Activated naive CD4-positive, alpha-beta T cell treated with anti-CD3 and anti-CD28 coated beads, Interleukin-2, amount 50 U/mL, for 72 hours (primary cell): ENCODE results near the gene GPNMB. TPM values are rescaled to one million over a fixed set of nuclear protein-coding genes. Genes with fewer than 3 reads are reported as not detected.
"Not testable (repeated sequence)": the region's sequence is repeated elsewhere in the genome, so short reads cannot be mapped to it uniquely, and the experiment has no call there.

Source experiments
- ATAC-seq, 2 donors: fragments of 150-1000 bp; cut with Tn5 transposase; 2 replicates each; pipeline ENCODE4 v1.10.0; 2021; ENCODE audit warnings: mild to moderate bottlenecking in 2 of 2, moderate library complexity in 2 of 2
- DNase-seq, 2 donors: peaks; one replicate each; pipeline ENCODE4 v3.0.0; 2021 to 2022; ENCODE audit warnings: low spot score in 2 of 2
- H3K27ac Mint-ChIP-seq, 2 donors: one replicate each; pipeline ENCODE4 v1.8.0; 2022; ENCODE audit warnings: mild to moderate bottlenecking in 2 of 2, mixed read lengths in 2 of 2
- H3K36me3 Mint-ChIP-seq, 2 donors: one replicate each; pipeline ENCODE4 v1.8.0; 2022; ENCODE audit warnings: mixed read lengths in 2 of 2
- H3K9me3 Mint-ChIP-seq, 2 donors: one replicate each; pipeline ENCODE4 v1.8.0; 2022; ENCODE audit warnings: mixed read lengths in 2 of 2
- total RNA-seq, 2 donors: library from RNA; stranded (reverse); gene quantifications; one replicate each; pipeline ENCODE4 v1.2.3, GENCODE V29; 2022

Gene GPNMB
- total RNA-seq, 2 donors from 2014 or later: 1.8 to 2.4 TPM

DNA sequence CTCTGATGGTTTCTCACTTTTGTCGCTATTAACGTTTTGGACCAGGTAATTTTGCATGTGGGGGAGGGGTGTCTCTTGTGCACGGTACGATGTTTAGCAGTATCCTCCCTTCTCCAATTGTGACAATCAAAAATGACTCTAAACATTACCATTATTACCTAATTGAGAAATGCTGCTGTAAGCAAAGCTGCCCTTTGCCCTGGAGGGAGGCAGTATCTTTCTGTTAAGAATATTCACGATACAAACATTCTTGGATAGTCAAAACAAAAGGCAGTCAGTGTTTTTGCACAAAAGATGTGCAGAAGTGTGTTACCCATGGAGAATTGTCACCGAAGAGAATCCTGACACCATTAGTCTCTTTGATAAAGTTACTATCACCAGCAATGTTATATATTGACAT lies 62.2 kb downstream of the GPNMB start:
- no peak overlapping the region for H3K27ac Mint-ChIP-seq
- DNase-seq (no peak), ATAC-seq (no peak)
- no peaks in the 10 kb centered on the region for H3K9me3 Mint-ChIP-seq
- H3K36me3 Mint-ChIP-seq: peaks cover 15 to 40% of the 10 kb centered on the region in 2 donors

DNA sequence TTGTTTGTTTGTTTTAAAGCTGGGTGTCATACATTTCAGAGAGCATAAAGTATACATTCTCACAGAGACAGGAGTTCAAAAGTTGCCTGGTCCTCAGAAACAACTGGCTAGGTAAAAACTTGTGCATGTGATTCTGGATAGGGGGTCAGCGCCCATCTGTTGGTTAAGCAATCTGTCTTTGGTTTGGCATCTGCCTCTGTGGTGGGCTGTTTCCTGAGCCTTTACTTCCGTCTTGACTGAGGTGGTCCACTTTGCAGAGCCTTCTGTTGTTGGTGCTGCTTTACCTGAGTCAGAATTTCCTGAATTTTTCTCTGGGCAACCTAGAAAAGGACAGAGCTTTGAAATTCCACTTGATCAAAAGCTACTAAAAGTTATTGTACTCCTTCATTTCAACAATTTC lies 65.6 kb downstream of the GPNMB start:
- not testable (repeated sequence) for H3K27ac Mint-ChIP-seq, ATAC-seq, H3K9me3 Mint-ChIP-seq, DNase-seq
- peaks cover 0 to 13% of the 10 kb centered on the region in 2 donors for H3K36me3 Mint-ChIP-seq

DNA sequence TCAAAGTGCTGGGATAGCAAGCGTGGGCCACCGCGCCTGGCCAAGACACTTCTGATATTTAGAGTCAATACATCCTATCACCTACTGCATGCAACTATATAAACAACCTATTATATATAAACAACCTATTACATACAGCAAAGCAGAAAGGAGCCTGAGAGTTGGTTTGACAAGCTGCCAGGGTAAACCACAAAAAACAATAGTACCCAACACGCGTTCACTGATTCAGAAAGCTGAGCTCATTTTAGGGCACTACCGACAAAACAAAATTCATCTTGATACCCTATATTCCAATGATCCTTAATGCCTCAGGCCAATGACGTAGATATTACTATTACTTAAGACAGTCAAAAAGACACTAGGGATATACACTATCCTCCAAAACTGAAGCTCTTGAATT lies 68.8 kb downstream of the GPNMB start:
- H3K36me3 Mint-ChIP-seq: no peaks in the 10 kb centered on the region
- no peak for DNase-seq
- no peaks in the 10 kb centered on the region for H3K9me3 Mint-ChIP-seq
- no peak overlapping the region for H3K27ac Mint-ChIP-seq
- no peak for ATAC-seq

Other genes starting within 250 kb of the GPNMB start
- 10 to 100 TPM; 17.6 to 18.3 TPM for gene HYCC1, start 232.6 kb upstream of the GPNMB start, total RNA-seq
- gene KLHL7, start 141.0 kb upstream of the GPNMB start, total RNA-seq: 10 to 100 TPM; 19.7 to 27.6 TPM
- gene NUP42, start 64.7 kb upstream of the GPNMB start, total RNA-seq: 10 to 100 TPM; 18.9 to 36.1 TPM
- 10 to 100 TPM; 78.5 to 83.4 TPM for gene MALSU1, start 52.6 kb downstream of the GPNMB start, total RNA-seq
- under 1 TPM; 0.39 to 0.56 TPM for gene IGF2BP3, start 223.7 kb downstream of the GPNMB start, total RNA-seq